GM18951 (cell line): ENCODE data around the gene REG1B.

ENCODE experiments used
- POLR2A ChIP-seq: IDR thresholded peaks from 4 replicates; pipeline ENCODE4 v1.6.1; 2011; ENCODE audit warnings: mild to moderate bottlenecking; ENCODE audit not compliant: insufficient read length, insufficient read depth; ENCODE audit errors: extremely low read depth
- in situ Hi-C: fragments of 300-500 bp; cut with MboI; formaldehyde crosslinking; loops from one replicate; pipeline ENCODE4 v1.12.0; 2022; ENCODE audit warnings: low sequenced_read_pairs, mixed read lengths, inconsistent platforms; ENCODE audit not compliant: unreplicated experiment

The REG1B gene, protein sequence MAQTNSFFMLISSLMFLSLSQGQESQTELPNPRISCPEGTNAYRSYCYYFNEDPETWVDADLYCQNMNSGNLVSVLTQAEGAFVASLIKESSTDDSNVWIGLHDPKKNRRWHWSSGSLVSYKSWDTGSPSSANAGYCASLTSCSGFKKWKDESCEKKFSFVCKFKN

DNA sequence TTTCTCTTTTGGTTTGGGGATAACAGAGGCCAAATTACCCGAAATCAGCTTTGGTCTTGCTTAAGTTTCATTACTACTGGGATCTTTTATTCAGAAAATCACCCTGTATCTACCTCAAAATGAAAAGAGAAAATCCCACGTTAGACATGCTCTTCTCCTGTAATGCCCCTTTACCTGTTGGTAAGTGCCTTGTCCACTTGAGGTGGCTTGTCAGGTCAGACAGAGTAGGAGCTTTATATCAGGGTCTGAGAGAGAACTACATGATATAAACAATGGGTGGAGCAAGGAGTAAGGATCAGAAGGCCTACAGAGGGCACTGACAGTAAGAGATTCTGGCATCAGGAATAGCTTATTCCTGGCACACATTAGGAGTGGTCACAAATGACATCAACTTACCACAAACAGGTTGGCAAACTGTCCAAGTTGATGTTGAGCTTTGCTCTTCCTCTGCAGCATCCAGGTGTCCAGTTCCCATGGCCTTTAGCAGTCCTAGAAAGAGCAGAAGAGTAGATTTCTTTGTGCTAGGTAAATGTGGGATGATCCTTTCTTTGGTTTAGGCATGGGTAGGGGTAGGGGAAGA, at the start of gene REG1B:
REG1B (minus strand) TSS at position 209 of the 580 bp plus-strand sequence. CDS start 381 bp downstream, outside the sequence.
- no peak for TF ChIP-seq POLR2A
- in situ Hi-C loops: no loop called here

DNA sequence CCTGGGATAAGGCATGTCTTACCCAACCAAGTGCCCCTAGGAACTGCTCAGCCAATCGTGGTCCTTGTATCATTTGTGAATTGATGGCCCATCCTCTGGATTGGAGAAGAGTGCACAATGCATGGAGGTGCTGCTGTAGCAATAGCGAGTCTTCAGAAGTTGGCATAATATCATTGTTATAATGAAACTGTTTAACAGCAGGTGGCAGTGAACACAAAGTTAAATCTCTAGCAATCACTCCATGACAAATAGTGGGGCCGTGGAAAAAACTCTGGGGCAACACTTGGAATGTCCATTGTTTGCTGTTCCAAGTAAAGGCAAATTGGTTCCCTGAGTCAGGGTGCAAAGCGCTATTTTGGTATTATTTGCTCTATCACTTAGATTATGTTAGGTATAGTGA, 43.9 kb upstream of the REG1B start:
- no peak for TF ChIP-seq POLR2A
- in situ Hi-C loops: no loop called here

DNA sequence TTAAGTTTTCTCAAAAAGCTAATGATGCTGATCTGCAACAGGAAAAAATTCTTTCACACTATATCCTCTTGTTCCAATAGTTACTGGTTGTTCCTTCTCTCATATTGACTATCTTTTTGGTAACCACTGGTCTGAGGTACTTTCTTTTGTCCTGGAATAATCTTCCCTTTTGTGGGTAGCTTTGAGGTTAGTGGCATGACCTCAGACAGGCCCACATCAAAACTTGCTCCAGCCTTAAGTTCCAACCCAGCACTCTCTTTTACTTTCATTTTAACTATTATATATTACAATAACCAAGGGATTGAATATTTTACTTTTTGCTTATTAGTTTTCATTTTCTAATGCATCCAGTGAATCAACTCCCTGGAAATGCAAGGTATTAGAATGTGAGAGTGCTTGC, 42.0 kb upstream of the REG1B start:
- TF ChIP-seq POLR2A: no peak
- in situ Hi-C loops: no loop called here

DNA sequence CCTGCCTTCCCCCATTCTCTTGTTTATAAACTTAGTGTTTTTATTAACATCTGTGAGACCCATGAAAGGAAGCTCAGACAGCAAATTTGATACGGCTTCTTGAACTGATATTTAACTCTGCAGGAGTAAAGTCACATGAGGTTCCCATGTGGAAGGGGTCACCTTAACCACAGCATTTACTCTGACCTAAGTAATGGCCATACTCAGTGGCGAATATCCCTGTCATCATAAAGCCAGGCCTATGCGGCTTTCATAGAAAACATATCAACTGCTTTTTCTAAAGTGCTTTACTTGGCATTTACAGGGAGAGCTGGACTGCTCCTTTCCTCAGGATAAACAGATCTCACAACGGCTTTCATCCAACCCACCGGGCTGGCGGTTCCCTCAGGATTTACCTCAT, 41.5 kb upstream of the REG1B start:
- in situ Hi-C loops: no loop called here
- TF ChIP-seq POLR2A: no peak

DNA sequence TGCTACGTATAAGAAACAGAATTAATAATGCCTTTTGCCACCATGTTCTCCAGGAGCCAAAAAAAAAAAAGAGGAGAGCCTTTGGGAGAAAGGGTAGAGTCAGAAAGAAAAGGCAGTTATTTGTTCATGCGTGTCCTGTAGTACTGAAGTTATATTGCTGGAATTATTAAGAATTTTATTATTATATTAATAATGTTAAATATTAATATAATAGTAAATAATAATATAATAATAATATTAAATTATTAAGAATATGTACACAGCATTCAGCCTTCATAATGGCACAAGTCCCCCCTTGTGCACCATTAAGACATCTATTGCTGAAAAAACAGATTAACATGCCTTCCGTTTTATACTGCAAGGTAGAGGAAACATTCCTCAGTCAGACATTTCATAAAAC, 40.6 kb upstream of the REG1B start:
- in situ Hi-C loops: no loop called here
- TF ChIP-seq POLR2A: no peak

DNA sequence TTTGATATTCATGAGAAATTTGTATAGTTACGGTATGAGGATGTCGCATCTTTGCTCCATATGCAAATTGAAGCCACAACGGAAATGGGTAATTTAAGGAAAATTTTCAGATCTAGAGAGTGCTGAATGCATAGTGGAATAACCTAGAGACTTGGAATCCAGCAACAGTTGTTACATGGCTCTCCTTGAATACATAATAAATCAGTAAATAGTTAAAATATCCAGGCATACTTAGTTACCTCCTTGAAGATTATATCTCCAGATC, 37.9 kb upstream of the REG1B start:
- in situ Hi-C loops: no loop called here
- no peak for TF ChIP-seq POLR2A

DNA sequence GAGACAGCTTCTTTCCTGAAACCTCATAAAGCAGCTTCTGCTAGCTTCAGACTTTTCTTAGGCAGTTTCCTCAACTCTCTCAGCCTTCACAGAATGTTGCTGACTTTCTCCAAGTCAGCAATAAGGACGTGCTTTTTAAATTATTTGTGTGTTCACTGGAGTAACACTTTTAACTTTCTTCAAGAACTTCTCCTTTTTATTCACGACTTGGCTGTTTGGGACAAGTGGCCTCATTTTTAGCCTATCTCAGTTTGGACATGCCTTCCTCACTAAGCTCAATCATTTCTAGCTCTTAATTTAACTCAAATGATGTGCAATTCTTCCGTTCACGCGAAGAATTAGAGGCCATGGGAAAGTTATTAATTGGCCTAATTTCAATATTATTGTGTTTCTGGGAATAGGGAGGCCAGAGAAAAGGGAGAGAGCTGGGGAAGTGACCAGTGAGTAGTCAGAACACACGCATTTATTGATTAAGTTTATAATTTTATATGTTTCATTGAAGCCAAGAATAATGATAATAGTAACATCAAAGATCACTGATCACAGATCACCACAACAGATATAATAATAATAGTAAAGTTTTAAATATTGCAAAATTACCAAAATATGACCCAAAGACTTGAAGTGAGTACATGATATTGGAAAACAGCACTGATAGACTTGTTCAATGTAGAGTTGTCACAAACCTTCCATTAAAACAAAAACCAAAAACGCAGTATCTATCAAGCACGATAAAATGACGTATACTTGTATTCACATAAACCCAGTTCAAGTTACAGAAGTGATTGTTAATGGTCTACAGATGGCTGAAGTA, 37.3 kb upstream of the REG1B start:
- in situ Hi-C loops: no loop called here
- no peak for TF ChIP-seq POLR2A

DNA sequence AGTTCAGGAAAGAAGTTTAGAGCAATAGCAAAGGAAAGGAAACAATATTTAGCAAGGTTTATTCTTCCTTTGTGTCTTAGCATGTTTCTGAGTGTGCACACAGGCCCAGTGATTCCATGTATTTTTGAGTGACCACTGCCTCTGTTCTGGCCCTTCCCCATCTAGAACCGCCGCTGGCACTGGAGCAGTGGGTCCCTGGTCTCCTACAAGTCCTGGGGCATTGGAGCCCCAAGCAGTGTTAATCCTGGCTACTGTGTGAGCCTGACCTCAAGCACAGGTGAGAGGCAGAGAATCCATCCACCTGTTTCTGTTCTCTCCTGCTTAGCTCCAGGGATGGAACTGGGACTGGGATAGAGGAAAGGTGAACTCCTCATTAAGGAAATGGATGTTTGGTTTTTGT, 34.9 kb upstream of the REG1B start:
- TF ChIP-seq POLR2A: no peak
- in situ Hi-C loops: no loop called here

DNA sequence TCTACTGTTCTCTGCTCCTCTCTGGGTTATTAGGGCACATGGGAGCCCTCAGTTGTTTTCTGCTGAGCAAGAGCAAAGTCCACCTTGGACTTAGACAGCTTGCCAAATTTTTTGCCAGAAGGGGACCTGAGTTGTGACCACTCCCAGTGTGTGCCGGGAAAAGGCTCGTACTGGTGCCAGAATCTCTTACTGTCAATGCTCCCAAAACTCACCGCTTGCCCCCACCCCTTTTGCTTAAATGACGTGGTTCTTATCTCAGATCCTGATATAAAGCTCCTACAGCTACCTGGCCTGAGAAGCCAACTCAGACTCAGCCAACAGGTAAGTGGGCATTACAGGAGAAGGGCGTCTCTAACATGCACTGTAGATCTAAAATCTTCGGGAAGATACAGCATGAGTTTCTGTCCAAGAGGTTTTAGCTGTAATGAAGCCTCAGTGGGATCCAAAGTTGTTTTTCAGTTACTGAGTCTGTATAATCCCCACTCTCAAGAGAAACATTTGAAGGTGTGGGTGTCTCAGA, 32.5 kb upstream of the REG1B start, which contains the start of gene REG1A:
REG1A (plus strand) TSS at position 295 of the 520 bp plus-strand sequence. CDS start 374 bp downstream, outside the sequence.
- in situ Hi-C loops: no loop called here
- TF ChIP-seq POLR2A: no peak

DNA sequence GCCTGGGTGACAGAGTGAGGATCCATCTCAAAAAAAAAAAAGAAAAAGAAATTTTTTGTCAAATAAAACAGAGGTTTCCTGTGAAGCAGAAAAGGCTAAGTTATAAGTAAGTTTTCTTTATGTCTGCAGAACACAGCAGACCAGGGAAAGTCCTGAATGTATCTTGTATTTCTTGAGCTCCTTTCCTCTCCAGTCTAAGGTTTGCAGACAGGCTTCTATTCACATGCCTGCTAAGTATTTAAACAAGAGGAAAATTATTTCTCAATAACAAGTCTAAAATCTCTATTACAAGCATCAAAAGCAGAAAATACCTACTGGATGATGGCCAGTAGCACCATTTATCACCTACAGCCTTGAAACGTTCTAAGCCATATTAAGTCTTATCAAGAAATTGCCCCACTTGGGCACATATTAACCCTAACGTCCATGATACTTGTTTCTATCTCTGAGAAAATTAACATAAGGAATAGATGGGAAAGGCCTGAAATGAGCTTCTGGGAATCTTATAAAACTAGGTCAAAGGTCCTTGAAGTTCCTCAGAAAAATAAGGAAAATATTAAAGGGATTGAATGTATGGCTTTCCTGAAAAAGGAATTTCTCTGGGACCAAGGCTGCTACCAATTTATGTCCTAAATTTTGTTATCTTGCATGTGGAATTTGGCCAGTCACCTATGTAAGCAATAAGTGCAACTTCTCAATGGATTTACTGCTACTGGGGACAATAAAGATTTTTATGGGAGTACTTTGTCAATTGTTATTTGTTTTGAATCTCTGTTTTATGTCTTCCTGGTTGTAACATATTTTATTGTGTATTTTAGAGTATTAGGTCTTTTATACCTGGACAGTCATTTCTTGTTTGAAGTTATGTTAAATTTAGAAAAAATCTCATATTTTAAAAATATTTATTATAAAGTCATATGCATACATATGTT, 29.5 kb upstream of the REG1B start:
- no peak for TF ChIP-seq POLR2A
- in situ Hi-C loops: no loop called here

DNA sequence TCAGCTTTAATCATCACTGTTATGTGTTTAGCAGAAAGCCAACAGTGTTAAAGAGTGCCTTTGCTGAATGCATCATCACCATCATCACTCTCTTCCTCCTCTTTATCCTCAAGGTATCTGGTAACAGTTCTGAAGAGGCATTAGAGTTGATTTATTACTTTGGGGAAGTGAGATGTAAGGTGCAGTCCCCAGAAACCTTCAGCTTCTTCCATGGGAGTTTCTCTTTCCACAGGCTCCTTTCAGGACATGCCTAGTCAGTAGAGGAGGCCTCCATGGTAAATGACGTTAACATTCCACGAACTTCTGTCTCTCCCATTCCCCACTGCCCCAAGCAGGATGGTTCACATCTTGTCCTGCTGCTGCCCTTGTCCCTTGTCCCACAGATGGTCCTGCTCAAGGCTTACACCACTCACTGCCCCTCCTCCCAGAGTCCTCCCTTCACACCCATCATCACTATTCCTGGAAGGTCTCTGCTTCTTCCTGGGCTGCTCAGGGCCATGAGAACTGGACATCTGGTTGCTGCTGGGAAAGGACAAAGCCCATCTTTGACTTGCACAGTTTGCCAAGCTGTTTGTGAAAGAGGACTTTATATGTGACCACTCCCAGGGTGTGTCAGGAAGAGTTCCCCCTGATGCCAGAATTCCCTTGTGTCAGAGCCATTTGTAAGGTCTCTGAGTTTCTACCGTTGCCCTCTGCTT, 27.2 kb upstream of the REG1B start:
- in situ Hi-C loops: no loop called here

DNA sequence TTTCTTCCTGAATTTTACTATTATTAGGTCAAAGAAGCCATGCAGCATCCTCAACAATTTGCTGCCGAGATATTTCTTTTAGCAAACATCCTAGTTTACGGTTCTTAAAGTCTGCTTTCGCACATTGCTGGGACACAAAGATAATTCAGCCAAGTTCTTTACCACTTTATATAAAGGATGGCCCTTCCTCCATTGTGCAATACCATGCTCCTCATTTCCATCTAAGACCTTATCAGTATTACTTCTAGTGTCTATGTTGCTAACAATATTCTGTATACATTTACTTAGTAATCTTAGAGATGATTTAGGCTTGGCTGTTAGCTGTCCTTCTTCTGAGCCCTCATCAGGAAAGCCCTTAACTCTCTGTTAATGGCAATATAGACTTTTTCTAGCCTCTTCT, 24.5 kb upstream of the REG1B start:
- in situ Hi-C loops: no loop called here

More for the DNA sequence above, 27.2 kb upstream of the REG1B start:
- TF ChIP-seq POLR2A: no peak

More for the DNA sequence above, 24.5 kb upstream of the REG1B start:
- no peak for TF ChIP-seq POLR2A
